DMS 273 (cell line): ENCODE measurements around the gene FRMD7.

Experiments
- DNase-seq: peaks from one replicate; lab custom pipeline; 2025; ENCODE audit not compliant: unreplicated experiment; lab: John Stamatoyannopoulos, UW

Gene FRMD7

DNA sequence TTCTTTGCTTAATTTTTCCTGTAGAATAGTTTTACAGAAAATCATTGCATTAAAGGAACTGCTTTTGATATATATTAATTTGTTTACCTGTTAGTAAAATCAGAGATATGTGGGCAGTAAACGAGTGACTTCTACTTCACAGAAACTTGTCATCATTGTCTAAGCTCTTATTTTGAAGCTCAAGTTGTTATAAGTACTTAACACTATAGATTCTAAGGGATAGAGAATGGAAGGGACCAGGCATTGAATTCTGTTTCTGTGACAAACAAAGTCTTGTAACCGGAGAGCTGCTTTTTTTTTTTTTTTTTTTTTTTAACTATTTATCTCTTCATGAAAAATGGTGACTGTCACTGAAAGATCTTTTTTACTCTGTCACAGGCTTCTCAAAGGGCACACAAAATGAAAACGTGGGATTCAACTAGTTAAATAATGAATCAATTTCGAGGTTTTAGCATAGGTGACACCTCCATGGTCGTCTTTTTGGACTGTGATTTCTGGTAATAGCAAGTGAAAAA is 90.3 kb downstream of the FRMD7 start:
- DNase-seq: no peak

DNA sequence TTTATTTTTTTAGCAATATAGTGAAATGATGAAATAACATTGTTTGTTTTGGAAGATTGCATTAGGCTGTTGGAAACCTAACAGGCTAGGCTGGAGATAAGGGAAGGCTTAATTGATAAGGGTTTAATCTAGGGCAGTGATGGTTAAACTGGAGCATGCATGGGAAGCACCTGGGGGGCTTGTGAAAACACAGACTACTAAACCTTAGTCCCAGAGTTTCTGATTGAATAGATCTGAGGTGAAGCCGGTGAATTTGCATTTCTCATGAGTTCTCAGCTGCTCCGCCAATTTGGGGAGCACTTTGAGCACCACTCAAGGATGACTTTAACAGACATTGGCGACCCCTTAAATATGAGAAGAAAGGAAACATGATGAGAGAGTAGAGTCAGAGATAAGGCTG is 93.2 kb downstream of the FRMD7 start:
- no peak for DNase-seq

GRCh38 chrX:132033166-132033565 is 94.7 kb downstream of the FRMD7 start:
- DNase-seq: no peak

GRCh38 chrX:132031867-132032266 is 96.0 kb downstream of the FRMD7 start:
- peak; percentile 6 for DNase-seq

DNA sequence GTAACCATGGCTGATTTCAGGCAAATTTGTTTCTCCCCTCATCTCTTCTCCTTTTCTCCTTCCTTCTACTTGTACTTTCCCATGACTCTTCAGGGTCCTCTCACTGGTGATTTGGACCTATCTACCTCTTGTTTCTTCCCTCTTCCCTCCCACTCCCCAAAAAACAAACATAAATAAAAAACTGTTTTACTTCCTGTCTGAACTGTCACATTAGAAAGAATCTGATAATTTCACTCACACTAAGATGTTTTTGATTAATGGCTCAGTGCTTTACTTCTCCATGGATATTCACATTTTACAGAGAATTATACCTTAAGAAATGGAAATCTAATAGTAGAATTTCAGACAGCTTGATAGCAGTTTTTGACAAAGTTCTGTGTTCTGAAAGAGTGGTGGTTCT is 97.6 kb downstream of the FRMD7 start:
- DNase-seq: no peak
